DMS114 treated with DMSO at 0.1 percent for 48 hours (cell line): ENCODE data around the gene MYOZ3.

Source experiments
- DNase-seq: peaks from one replicate; lab custom pipeline; 2025; ENCODE audit not compliant: unreplicated experiment; lab: John Stamatoyannopoulos, UW

Gene MYOZ3, protein sequence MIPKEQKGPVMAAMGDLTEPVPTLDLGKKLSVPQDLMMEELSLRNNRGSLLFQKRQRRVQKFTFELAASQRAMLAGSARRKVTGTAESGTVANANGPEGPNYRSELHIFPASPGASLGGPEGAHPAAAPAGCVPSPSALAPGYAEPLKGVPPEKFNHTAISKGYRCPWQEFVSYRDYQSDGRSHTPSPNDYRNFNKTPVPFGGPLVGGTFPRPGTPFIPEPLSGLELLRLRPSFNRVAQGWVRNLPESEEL

DNA sequence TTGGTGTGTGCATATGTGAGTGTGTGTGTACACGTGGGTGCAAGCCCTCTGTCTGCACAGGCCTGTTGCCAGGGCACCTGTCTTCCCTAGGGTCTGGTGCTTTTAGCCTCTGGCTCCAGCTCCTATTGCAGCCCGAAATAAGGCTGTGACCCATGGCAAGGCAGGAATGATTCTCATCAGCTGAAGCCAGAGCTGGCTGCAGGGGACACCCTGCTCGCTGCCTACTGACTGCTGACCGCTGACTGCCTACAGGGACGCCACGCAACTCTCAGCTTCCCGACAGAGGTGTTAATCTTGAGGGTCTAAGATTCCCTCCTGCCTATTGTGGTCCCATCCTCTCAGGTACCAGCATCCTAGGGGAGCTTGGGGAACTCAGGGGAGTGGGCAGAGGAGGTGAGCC is at the start of gene MYOZ3:
MYOZ3 (plus strand) TSS at position 166 of the 400 bp plus-strand sequence. CDS start 1,691 bp downstream, outside the sequence.
- no peak for DNase-seq

DNA sequence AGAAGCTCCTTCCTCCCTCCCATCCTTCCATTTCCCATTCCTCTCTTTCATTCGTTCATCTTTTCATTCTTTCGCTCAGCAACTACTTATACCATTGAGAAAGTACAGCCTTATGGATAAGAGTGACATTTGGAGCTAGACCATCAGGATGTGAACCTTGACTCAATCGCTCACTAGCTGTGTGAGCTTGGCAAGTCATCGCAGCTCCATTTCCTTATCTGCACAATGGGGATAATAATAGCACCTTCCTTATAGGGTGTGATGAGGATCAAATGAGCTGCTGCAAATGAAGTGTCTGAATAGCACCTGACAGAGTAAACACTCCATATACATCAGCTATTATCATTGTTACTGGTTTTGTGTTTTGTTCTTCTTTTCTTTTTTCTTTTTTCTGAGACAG is 48.6 kb upstream of the MYOZ3 start:
- no peak for DNase-seq

DNA sequence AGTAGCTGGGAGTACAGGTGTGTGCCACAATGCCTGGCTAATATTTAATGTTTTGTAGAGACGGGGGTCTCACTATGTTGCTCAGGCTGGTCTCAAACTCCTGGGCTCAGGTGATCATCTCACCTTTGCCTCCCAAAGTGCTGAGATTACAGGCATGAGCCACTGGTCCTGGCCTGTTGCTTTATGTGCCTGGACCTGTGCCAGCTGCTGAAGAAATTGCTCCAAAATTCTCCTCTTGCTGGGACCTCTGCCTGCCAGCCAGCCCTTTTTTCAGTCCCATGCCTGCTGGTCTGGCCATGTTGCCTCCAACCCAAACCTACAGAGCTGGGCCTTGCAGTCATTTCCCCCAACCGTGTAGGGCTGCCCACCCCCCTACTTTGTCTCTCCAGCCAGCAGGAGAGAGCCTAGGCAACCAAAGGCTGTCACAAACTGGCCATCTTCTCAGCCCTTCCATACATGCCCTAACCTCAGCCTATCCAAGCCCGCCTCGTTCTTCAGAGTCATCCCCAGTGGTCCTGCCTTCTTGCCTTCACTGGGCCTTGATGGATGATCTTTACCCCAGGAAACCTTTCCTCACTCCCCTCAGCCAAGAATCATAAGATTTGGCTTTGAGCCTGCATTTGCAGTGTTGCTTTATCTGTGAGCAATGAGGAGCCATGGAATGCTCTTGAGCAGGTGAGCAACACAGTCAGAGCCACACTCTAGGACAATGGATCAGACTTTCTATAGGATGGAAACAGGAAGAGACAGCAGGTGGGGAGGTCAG is 48.0 kb upstream of the MYOZ3 start:
- no peak for DNase-seq

DNA sequence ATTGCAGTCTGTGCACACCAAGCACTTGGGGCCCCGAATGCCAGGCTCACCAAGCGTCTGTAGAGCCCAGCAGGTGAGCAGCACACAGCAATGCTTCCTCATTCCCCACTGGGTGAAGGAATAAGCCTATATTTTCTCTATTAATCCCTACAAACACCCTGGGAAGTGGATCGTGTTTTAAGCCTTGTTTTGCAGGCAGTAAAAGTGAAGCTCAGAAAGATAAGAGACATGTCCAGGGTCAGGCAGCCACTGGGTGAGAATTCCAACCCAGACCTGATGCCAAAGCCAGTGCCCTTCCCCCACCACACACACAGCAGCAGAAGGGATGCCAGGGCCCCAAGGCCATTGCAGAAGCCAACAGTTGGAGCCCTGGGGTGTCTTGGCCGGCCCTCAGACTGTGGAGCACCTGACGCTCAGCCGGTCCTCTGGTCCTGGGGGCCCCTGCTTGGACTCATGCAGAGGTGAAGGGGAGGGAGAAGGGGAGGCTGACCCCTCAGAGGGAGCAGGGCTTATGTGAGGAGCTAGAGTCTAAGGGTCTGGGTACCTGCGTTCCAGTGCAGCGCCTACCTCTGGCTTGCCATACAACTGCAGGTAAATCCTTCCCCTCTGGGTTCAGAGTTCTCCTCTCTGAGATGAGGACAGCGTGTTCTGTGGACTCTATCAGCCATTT is 46.9 kb upstream of the MYOZ3 start:
- DNase-seq, result no peak

DNA sequence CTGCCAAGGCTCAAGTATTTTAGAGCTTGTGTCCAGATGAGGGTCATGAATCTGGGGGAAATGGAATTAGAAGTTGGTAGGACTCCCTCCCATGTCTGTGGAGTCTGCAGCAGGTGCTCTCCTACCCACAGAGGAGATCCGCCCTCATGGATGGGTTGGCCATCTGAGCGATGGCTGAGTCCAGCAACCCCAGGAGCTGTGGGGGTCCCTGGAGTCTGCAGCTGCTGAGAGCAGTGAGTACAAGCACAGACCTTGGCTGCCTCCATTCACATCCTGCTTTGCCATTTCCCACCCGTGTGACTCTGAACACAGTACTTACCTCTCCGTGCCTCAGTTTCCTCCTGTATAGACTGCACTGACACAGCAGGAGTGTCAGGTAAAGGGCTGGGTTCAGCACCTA is 46.4 kb upstream of the MYOZ3 start:
- no peak for DNase-seq

DNA sequence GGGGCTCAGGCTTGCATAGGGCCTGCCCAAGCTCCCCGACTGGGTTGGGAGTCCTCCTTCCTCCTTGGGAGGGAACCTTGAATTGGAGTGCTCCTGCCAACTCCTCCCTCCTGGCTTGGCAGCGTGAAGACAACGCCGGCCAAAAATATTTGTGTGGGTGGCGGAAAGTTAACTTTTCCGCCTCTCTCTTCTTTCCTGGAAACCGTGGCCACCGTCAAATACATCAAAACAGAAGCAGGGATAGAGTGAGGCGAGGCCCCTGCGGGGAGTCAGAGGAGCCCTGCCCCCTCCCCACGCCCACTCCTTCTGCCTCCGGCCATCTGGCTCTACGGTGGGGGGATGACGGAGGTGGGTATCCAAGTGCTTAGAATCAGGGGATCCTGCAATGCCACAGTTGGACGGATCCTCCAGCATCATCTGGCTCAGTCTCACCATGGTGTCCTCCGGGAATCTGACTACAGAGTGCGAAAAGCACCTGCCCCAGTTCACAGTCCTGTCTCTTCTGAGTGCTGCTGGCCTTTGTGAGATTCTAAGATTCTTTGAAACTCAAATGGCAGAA is 45.8 kb upstream of the MYOZ3 start:
- DNase-seq, result no peak

DNA sequence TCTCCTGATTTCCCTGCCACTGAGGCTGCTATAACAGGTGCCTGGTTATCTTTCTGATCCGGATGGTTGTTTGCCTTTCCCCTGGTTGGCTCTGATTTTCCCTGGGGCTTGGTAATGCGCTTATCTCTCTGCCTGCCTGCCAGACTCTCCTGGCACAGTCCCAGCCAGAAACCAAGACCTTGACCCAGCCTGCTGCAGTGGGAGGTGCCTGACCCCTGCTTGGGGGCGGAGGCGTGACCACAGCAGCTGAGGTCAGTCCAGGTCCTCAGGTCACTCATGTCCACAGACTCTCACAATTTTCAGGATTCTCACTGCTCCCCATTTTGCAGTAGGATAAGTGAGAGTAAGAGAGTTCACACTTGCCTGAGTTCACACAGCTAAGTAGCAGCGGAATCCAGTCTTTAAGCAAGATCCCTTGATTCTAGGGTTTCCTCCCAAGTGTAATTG is 45.0 kb upstream of the MYOZ3 start:
- DNase-seq, result no peak

DNA sequence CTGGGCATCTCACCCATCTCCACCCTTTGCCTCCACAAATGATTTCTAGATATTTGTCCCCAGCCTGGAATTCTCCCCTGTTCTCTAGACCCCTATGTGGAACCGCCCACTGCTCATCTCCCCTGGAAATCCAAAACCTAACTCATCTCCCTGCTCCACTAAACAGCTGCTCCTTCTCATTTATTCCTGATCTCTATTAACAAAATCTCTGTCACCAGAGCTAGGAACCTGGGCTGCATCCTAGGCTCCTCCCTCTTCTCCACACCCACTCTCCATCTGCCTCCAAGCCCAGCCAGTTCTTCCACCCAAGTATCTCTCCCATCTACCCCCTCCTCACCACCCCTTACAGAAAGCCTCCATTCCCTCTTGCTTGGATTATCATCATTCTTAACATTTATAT is 44.5 kb upstream of the MYOZ3 start:
- DNase-seq, result no peak

DNA sequence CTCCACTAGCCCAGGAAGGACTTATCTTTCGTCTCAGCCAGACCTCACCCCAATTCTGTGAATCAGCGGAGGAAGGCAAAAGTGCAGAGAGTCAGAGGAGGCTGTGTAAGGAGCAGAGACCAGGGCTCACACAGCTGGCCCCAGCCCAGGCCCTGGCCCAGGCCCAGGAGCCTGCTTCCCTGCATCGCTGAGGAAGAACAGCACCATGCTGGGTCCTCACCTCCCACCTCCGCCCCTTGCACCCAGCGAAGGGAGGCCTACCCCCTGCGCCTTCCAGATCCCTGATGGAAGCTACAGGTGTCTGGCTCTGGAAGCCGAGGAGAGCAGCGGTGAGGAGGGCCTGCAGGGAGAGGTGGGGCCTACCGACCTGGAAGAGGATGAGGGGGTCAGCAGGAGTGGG is 42.9 kb upstream of the MYOZ3 start:
- no peak for DNase-seq

DNA sequence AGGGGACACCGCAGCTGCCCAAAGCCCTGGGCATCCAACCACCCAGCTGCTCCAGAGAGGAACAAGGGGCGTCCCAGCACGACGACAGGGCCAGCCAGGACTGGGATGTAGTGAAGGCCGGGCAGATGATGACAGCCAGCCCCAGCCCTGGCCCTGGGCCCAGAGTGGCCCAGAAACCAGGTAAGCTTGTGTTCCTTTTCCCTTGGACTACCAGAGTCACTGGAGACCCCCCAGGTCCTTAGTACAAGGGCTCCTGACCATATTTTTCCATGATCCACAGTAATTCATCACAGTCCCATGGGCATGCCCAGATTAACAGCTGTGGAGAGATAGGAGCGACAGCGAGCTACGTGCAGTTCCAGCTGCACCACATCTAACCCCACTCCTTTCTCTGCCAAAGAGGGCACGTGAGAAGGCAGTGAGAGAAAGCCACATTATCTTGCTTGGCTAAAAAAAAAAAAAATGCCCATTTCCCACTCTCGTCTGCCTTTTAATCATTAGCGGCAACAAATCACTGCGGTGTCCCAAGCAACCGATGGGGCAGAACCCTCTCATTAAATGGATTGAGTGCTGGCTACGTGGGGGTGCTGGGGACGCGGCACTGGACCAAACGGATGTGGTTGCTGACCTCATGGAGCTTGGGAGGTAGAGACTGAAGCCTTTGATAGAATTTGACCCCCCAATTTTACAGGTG is 42.3 kb upstream of the MYOZ3 start:
- DNase-seq, result no peak

DNA sequence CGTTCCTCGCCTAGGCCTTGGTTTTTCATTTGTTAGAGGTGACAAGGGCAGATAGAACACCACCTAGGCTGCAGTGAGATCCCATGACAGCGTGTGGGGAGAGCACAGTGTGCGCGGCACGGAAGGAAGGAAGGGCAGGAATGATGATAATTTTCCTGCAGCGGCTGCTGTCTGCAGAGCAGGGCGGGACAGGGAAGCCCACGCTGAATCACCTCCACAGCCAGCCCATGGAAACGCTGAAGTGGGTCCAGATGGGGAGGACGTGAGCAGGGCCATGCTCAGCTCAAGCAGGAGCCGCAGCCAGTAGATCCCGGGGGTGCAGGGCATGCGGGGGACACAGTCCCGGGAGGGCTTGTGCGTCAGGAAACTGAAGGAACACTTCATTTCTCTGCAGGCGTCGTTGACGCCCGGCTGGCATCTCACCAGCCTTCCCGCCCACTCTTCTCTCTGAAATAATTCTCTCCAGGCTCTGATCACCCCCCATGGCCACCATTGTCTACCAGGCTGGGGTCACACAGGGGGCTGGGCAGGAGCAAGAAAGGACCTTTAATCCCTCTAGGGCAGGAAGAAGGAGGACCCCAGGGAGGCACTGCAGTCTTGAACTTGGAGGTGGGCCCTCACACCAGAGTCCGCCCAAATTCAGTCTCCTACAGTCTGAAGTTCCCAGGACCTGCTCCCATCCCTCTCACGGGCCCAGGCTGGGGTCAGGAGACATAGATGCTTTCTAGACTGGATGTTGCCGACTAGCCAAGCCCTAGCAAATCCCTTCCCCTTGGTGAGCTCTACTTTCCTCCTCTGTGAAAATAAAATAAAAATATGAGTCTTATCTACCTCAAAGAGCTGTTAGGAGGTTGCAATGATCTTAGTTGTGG is 41.5 kb upstream of the MYOZ3 start:
- DNase-seq, result no peak

DNA sequence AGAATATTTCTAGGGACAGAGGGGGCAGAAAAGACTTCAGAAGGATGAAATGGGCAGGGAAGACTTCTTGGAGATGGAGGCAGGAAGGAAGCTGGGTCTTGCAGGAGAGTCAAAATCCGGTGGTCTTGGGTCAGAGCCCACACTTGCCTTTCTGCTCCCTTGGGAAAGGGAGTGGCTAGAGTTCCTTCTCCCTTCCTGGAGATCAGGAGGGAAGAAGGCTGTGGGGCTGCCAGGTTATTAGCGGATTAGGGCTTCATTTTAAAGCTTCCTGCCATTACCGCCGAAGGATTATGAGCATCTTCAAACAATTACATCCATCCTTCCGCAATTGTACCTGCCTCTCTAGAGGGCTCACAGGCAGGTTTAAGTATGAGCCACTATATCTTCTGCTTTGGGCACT is 39.8 kb upstream of the MYOZ3 start:
- DNase-seq, result no peak

DNA sequence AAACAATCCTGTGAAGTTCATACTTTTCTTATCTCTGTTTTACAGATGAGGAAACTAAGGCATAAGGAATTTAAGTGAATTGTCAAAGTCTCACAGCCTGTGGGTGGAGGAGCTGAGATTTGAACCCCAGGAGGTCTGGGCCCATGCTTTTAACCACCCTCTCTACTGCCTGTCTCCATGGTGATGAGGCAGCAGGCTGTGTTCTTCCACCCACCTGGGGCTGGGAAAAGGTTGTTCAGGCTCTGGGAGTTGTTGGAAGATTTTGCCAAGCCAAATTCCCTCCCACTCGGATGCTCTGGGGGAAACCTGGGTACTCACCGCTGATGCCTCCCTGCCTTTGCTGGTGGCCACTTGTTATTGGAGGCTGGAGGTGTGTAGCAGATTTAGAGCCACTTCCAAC is 38.9 kb upstream of the MYOZ3 start:
- no peak for DNase-seq

DNA sequence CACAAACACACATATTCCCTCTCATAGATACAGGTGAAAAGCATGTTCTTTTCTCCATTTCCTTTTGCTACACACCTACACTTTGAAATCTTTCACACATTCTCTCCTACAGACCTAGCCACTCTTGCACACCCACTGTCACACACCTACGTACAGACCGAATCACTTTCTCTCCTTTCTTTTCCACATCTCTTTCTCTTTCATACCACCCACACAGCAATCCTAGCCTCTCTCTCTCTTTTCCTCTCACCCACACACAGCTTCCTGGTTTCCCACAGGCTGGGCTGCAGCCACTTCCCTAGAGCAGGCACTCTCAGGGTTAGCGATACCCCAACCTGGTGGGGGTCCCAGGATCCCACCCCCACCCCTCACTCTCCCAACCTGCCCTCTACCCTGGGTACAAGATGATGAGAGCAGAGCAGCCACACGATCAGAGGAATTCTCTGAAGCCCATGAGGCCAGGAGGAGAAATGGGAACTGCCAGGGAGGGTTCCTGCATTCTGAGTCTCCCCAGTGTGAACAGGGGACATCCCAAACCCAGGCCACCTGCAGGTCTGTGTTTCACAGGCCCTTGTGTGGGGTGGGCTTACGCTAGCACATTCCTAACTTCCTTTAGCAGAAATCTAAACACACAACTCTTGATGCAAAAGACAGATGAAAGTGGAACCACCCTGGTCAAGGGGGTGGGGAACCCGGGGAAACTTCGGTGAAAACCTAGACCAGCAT is 37.7 kb upstream of the MYOZ3 start:
- no peak for DNase-seq

DNA sequence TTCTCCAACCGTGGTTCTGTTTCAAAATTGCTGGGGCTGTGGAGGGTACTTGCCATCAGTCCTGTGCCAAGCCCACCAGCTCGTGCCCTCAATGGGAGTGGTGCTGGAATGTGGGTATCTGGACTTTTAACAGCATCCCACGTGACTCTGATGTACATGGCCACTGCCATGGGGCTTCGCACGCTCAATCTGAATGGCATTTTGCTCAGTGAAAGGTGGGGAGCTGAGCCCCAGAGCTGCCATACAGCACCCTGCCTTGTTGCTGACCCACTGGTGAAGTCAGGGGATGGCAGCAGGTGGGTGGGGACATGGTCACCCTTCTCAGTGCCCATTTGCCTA is 37.2 kb upstream of the MYOZ3 start:
- DNase-seq, result no peak

DNA sequence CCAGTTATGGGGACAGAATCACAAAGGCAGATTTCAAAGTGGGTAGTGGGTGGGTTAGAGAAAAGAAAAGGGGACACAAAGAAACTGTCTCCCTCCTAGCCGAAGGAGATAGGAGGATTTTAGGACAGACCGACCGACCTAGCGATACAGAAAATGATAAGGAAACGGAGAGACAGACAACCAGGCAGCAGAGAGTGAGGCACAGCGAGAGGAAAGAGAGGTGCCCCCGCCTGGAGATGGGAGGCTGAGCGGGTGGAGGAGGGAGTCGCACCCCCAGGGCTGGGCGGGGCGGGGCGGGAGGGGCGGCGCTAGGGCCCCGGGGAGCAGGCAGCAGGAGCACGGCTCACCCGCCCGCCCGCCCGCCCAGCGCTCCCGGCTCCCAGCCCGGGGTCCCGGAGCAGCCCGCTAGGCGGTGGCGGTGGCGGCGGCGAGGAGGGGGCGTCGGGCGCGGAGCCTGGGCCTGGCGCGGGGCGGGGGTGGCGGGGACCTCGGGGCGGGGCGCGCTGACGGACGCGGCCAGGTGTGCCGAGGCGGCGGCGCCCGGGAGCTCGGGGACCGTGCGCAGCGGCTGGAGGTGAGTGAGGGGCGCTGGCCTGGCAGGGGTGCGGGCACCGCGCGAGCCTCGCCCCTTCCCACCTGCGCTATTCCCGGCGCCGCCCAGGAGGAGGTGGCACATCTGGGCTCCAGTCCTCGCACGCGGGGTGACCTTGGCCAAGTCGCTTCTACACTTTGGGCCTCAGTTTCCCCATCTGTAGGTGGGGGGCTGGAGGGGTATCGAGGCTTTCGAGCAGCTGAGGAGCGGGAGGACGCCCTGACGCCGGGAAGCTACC is 36.5 kb upstream of the MYOZ3 start:
- DNase-seq, result no peak

DNA sequence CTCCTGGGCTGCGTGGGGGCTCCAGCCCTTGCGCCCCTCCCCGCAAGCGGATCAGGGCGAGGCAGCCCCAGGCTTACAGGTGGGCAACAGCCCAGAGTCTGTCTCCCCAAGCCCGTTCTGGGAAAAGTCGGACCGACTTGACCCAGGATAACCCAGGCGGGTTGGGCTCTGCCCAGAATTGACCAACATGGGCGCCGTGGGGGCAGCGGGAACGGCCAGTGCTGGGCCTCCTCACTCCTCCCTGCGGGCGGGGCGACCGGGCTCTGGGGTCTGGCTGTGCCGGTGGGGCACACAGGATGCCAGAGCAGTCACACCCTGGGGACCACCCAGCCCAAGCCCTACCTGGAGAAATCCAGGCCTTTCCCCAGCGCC is 35.9 kb upstream of the MYOZ3 start:
- DNase-seq, result no peak

DNA sequence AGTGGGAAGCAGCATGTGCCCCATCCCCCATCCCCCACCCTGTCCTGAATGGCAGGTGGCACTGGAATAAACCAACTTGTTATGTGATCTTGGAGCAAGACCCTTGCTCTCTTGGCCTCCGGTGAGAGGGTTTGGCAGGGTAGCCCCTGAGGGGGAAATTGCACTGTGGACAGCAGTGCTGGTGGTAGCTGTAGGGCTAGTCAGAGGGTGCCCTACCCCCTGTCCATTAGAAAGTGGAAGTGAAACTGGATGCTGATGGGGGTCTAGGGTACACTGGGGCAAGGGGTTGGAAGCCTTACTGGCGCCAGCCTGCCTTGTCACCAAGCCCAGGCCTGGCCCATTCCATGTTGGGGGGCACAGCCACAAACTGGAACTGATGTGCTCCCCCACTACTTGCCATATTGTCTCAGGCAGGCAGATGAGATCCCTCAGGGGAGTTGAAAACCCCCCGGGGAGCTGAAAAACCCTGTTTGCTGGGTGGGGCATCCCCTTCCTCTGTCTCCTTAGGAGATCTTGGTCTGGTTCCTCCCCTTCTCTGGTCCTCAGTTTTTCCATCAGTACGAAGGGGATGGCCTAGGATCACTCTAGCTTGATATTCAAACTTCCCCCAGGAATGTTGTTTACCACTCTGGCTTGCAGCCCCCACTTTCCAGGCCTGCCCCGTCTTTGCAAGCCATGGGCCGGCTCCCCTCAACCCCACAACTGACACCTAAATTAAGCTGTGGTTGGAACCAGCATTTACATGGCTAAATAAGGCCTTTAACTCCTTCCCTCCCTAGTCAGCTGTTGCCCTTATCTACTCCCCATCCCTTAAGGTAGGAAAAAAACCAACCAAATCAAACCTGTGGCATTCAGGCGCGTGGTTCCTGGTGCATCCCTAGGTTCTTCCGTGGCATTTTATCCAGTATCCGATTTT is 35.0 kb upstream of the MYOZ3 start:
- DNase-seq, result no peak
